K562 (cell line): ENCODE data around the gene CPNE2. TPM values are rescaled to one million over a fixed set of nuclear protein-coding genes. Genes with fewer than 3 reads are reported as not detected.

Experiments used
- BCL6 ChIP-seq: fragments of 250-450 bp; sonication (Bioruptor Pico); IDR thresholded peaks from 2 replicates; pipeline ENCODE4 v1.4.0; 2020
- CBX8 ChIP-seq: fragments of 200-600 bp; sonication (generic); IDR thresholded peaks from 2 replicates; pipeline ENCODE4 v1.6.1; 2012; ENCODE audit warnings: borderline replicate concordance, mixed run types, low read depth, mild to moderate bottlenecking, moderate library complexity, mixed read lengths, low read length, control low read depth, inconsistent platforms; ENCODE audit not compliant: poor library complexity, severe bottlenecking; ENCODE audit errors: extremely low read depth
- CSDE1 ChIP-seq, 2 experiments: fragments of 450-650 bp; IDR thresholded peaks; 2 replicates each; pipeline ENCODE4 v1.6.1; 2016; ENCODE audit warnings: mild to moderate bottlenecking in 1 of 2
- FOXK1 ChIP-seq: sonication (generic); formaldehyde crosslinking; IDR thresholded peaks from 2 replicates; pipeline ENCODE4 v1.8.0; 2022; ENCODE audit warnings: missing genetic modification reagents, mild to moderate bottlenecking, borderline replicate concordance
- FUS ChIP-seq: fragments of 200-400 bp; formaldehyde crosslinking; optimal IDR thresholded peaks from 2 replicates; pipeline ENCODE3; 2017; ENCODE audit warnings: low read depth, low read length
- GABPB2 ChIP-seq: fragments of 250-450 bp; sonication (Bioruptor Pico); conservative IDR thresholded peaks from 2 replicates; pipeline ENCODE4 v1.5.1; 2021; ENCODE audit warnings: mild to moderate bottlenecking
- GTF2E2 ChIP-seq: fragments of 200-800 bp; sonication (Bioruptor generic); IDR thresholded peaks from 2 replicates; pipeline ENCODE4 v1.6.1; 2016; ENCODE audit warnings: missing genetic modification characterization, missing compliant biosample characterization
- HINFP ChIP-seq: fragments of 450-650 bp; conservative IDR thresholded peaks from 2 replicates; pipeline ENCODE4 v1.6.1; 2016; ENCODE audit warnings: missing genetic modification characterization, low read depth, mild to moderate bottlenecking, control low read depth, missing compliant biosample characterization
- HNRNPH1 ChIP-seq: fragments of 200-400 bp; formaldehyde crosslinking; optimal IDR thresholded peaks from 2 replicates; pipeline ENCODE3; 2017; ENCODE audit warnings: low read depth, mild to moderate bottlenecking, low read length, moderate library complexity
- MAFK ChIP-seq: IDR thresholded peaks from 2 replicates; pipeline ENCODE4 v1.6.1; 2011; ENCODE audit warnings: low read length, improper control_type of control experiment
- NCOR1 ChIP-seq: fragments of 450-650 bp; IDR thresholded peaks from 2 replicates; pipeline ENCODE4 v1.6.1; 2016; ENCODE audit warnings: mild to moderate bottlenecking, moderate library complexity
- NFRKB ChIP-seq: fragments of 450-650 bp; IDR thresholded peaks from 2 replicates; pipeline ENCODE4 v1.6.1; 2016; ENCODE audit warnings: low read depth
- POLR2A ChIP-seq: fragments of 450-650 bp; conservative IDR thresholded peaks from 2 replicates; pipeline ENCODE4 v1.6.1; 2016
- SP2 ChIP-seq: IDR thresholded peaks from 2 replicates; pipeline ENCODE4 v1.6.1; 2011; ENCODE audit warnings: mild to moderate bottlenecking, low read depth, low read length, moderate library complexity; ENCODE audit not compliant: poor library complexity, severe bottlenecking; ENCODE audit errors: extremely low read depth
- TCF7L2 ChIP-seq: fragments of 150-350 bp; IDR thresholded peaks from 2 replicates; pipeline ENCODE4 v1.6.1; 2016; ENCODE audit warnings: low read depth, mild to moderate bottlenecking, low read length, moderate library complexity
- ZBTB2 ChIP-seq: fragments of 450-650 bp; IDR thresholded peaks from 2 replicates; pipeline ENCODE4 v1.6.1; 2016; ENCODE audit warnings: antibody characterized with exemption
- ZNF12 ChIP-seq: sonication (generic); formaldehyde crosslinking; IDR thresholded peaks from 2 replicates; pipeline ENCODE4 v1.4.0; 2020; ENCODE audit warnings: mild to moderate bottlenecking, missing genetic modification reagents
- ZNF143 ChIP-seq: sonication (generic); formaldehyde crosslinking; IDR thresholded peaks from 2 replicates; pipeline ENCODE4 v1.9.0; 2022; ENCODE audit warnings: mild to moderate bottlenecking, missing genetic modification reagents
- ZNF165 ChIP-seq: fragments of 250-450 bp; sonication (Bioruptor Pico); IDR thresholded peaks from 2 replicates; pipeline ENCODE4 v1.4.0; 2020; ENCODE audit warnings: borderline replicate concordance
- ZNF324 ChIP-seq: fragments of 250-450 bp; sonication (Bioruptor Pico); IDR thresholded peaks from 2 replicates; pipeline ENCODE4 v1.4.0; 2020; ENCODE audit warnings: mild to moderate bottlenecking
- polyA plus RNA-seq, 8 experiments: library from polyadenylated mRNA; depleted of rRNA in 4 of 8; stranded (reverse) in 5 of 8; unstranded in 3 of 8; fragments of >200 nt; fragmentation: Nextera tagmentation in 2 of 8; fragmentation: Illumina TruSeq in 1 of 8; extraction: Ambion mirVana in 2 of 8; extraction: Trizol in 1 of 8; gene quantifications; 2 replicates each; pipeline versions ENCODE4 v1.2.1 to v1.2.3, GENCODE V29; 2011 to 2014; ENCODE audit warnings: inconsistent platforms in 1 of 8, missing spikeins in 1 of 8
- total RNA-seq, 7 experiments: library from RNA; depleted of rRNA in 6 of 7; stranded (reverse); fragments of >200 nt in 6 of 7; fragmentation: Illumina TruSeq in 2 of 7; extraction: Trizol in 2 of 7; gene quantifications; 2 replicates each; pipeline versions ENCODE4 v1.2.1 to v1.2.3, GENCODE V29; 2011 to 2021; ENCODE audit warnings: low replicate concordance in 1 of 7
- TF ChIP-seq, protein P1 (sequence below), 3 experiments: fragments of 200-800 bp in 1 of 3; sonication (Bioruptor generic) in 1 of 3; sonication (generic) in 1 of 3; formaldehyde crosslinking in 1 of 3; IDR thresholded peaks; 2 replicates each; pipeline versions ENCODE4 v1.6.1 to v1.8.0; 2016 to 2022; ENCODE audit warnings: mild to moderate bottlenecking in 2 of 3, missing compliant biosample characterization in 2 of 3, missing genetic modification characterization in 2 of 3, missing genetic modification reagents in 1 of 3
- TF ChIP-seq, protein P2 (sequence below): fragments of 450-650 bp; IDR thresholded peaks from 2 replicates; pipeline ENCODE4 v1.6.1; 2016; ENCODE audit warnings: borderline replicate concordance

The CPNE2 gene
- total and polyA plus RNA-seq, 9 of the 15 experiments (the other 6 are each of a cell fraction or from before 2014, with no cell fraction given): 3.0 to 13.9 (median 8.6) TPM

DNA sequence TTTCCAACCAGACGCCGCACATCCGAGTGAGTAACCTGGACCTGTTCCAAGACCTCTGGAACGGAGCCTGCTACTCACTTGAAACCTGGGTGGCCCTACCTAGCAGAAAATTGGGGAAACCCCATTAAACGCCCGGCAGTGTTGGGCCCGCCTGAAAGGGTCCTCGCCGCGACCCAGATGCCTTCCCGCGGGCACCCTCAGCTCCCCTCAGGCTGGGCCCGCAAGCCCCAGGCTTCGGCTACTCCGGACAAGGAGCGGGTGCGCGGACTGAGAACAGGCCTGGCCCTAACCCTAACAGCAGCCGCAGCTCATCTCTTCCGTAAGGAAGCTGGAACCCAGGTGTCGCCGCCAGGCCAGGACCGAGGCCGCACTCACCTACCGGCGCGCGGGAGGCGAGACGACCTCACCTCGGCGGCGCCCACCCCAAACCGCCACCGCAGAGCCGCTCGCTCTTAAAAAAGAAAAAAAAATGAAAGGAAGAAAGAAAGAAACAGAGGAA, 93.1 kb downstream of the CPNE2 start (continued):
- TF ChIP-seq ZNF165 (no peak), BCL6 (CRISPR knock-in tag) (no peak), NCOR1 (no peak), FUS (no peak), ZNF12 (CRISPR knock-in tag) (no peak), MAFK (no peak), ZNF143 (CRISPR knock-in tag) (no peak), CSDE1 (IDR thresholded peaks at IDR 0.05) (no peak), TCF7L2 (no peak), NFRKB (no peak; the same call in 1 of the 2 replicates), FOXK1 (CRISPR knock-in tag) (no peak), ZBTB2 (no peak), ZNF324 (CRISPR knock-in tag) (no peak), CBX8 (no peak), GTF2E2 (peak; percentile 84; the same call in 1 of the 2 replicates), HINFP (tag) (no peak), GABPB2 (CRISPR knock-in tag) (no peak), SP2 (no peak), POLR2A (no peak), HNRNPH1 (no peak)
- TF ChIP-seq, protein P1, sequence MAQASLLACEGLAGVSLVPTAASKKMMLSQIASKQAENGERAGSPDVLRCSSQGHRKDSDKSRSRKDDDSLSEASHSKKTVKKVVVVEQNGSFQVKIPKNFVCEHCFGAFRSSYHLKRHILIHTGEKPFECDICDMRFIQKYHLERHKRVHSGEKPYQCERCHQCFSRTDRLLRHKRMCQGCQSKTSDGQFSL (CRISPR knock-in tag; IDR thresholded peaks at IDR 0.05): no peak
- TF ChIP-seq, protein P1 (tag; IDR thresholded peaks at IDR 0.05): no peak
- TF ChIP-seq, protein P2, sequence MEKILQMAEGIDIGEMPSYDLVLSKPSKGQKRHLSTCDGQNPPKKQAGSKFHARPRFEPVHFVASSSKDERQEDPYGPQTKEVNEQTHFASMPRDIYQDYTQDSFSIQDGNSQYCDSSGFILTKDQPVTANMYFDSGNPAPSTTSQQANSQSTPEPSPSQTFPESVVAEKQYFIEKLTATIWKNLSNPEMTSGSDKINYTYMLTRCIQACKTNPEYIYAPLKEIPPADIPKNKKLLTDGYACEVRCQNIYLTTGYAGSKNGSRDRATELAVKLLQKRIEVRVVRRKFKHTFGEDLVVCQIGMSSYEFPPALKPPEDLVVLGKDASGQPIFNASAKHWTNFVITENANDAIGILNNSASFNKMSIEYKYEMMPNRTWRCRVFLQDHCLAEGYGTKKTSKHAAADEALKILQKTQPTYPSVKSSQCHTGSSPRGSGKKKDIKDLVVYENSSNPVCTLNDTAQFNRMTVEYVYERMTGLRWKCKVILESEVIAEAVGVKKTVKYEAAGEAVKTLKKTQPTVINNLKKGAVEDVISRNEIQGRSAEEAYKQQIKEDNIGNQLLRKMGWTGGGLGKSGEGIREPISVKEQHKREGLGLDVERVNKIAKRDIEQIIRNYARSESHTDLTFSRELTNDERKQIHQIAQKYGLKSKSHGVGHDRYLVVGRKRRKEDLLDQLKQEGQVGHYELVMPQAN: peak; percentile 85
